HepG2 (cell line): Measurements from ENCODE around the gene BTD. TPM values are rescaled to one million over a fixed set of nuclear protein-coding genes. Genes with fewer than 3 reads are reported as not detected.

Experiments used
- ATAC-seq: fragments of 200-7000 bp; cut with Tn5 transposase; 3 replicates; pipeline ENCODE4 v1.9.1; 2020; ENCODE audit warnings: mild to moderate bottlenecking, moderate library complexity
- BruUV-seq: library from RNA; stranded (reverse); fragments of 400-500 nt; replicated peaks from 2 replicates; lab custom pipeline; 2021; lab: Mats Ljungman, UMichigan
- CTCF ChIA-PET: fragments of 300-600 bp; formaldehyde crosslinking; extraction: SDS; loops from one replicate; lab custom pipeline; 2021; ENCODE audit warnings: low total read pairs, inconsistent platforms, low intra/inter-chr PET ratio; lab: Yijun Ruan, JAX
- POLR2A ChIA-PET: fragments of 350-600 bp; sonication (Branson Sonifier 250); formaldehyde crosslinking; loops from one replicate; lab custom pipeline; 2020; ENCODE audit warnings: antibody characterized with exemption, inconsistent platforms; lab: Yijun Ruan, JAX
- DNase-seq: peaks from one replicate; pipeline ENCODE4 v3.0.0-alpha.2; 2015; ENCODE audit warnings: low spot score
- FAIRE-seq: peaks from 3 replicates; lab custom pipeline; 2011; peaks lifted over from hg19 to GRCh38; lab: Jason Lieb, UNC
- H2AFZ ChIP-seq: one replicate; pipeline ENCODE4 v1.6.1; 2011; ENCODE audit warnings: low read length, inconsistent platforms
- H3K27ac ChIP-seq: fragments of 300-600 bp; 3 replicates; pipeline ENCODE4 v1.8.0; 2011; ENCODE audit warnings: mixed run types, mild to moderate bottlenecking, mixed read lengths, low read length, inconsistent platforms; ENCODE audit not compliant: insufficient read depth; ENCODE audit errors: extremely low read length
- H3K27me3 ChIP-seq, 2 experiments: fragments of 200-600 bp in 1 of 2; 2 replicates in 1 of 2; 3 replicates in 1 of 2; pipeline versions ENCODE4 v1.6.0 to v1.8.0; 2011; ENCODE audit warnings: low read length in 2 of 2, mild to moderate bottlenecking in 2 of 2, moderate library complexity in 2 of 2, inconsistent platforms in 1 of 2; ENCODE audit not compliant: insufficient read depth in 2 of 2, control insufficient read depth in 1 of 2
- H3K36me3 ChIP-seq, 2 experiments: fragments of 200-600 bp in 1 of 2; replicated peaks in 1 of 2; 2 replicates in 1 of 2; 3 replicates in 1 of 2; pipeline versions ENCODE4 v1.5.1 to v1.8.0; 2011; ENCODE audit warnings: low read length in 2 of 2, inconsistent platforms in 1 of 2; ENCODE audit not compliant: insufficient read depth in 2 of 2, control insufficient read depth in 1 of 2
- H3K4me1 ChIP-seq: 2 replicates; pipeline ENCODE4 v1.5.1; 2012; ENCODE audit warnings: low read length, inconsistent platforms; ENCODE audit not compliant: insufficient read depth
- H3K4me2 ChIP-seq: 2 replicates; pipeline ENCODE4 v1.6.0; 2011; ENCODE audit warnings: low read depth, low read length, inconsistent platforms
- H3K4me3 ChIP-seq, 3 experiments: fragments of 200-600 bp in 1 of 3; sonication (generic), shearing (Covaris generic) in 1 of 3; replicated peaks in 1 of 3; 2 replicates each; pipeline ENCODE4 v1.5.1; 2011 to 2016; ENCODE audit warnings: low read length in 3 of 3, inconsistent platforms in 2 of 3, low read depth in 2 of 3, mild to moderate bottlenecking in 2 of 3, control low read depth in 1 of 3, mixed read lengths in 1 of 3; ENCODE audit not compliant: insufficient read depth in 1 of 3
- H3K79me2 ChIP-seq: one replicate; pipeline ENCODE4 v1.6.1; 2011; ENCODE audit warnings: low read length, inconsistent platforms; ENCODE audit not compliant: insufficient read depth
- H3K9ac ChIP-seq: 2 replicates; pipeline ENCODE4 v1.6.0; 2011; ENCODE audit warnings: mild to moderate bottlenecking, low read depth, low read length, inconsistent platforms; ENCODE audit not compliant: insufficient read depth
- H3K9me3 ChIP-seq: 2 replicates; pipeline ENCODE4 v1.5.1; 2012; ENCODE audit warnings: mild to moderate bottlenecking, low read length
- H4K20me1 ChIP-seq: 2 replicates; pipeline ENCODE4 v1.6.0; 2011; ENCODE audit warnings: inconsistent platforms, mild to moderate bottlenecking, low read length, moderate library complexity; ENCODE audit not compliant: insufficient read depth
- FOXA1 ChIP-seq, 2 experiments: fragments of 450-650 bp in 1 of 2; sonication (generic) in 1 of 2; formaldehyde crosslinking in 1 of 2; IDR thresholded peaks; 2 replicates each; pipeline versions ENCODE4 v1.4.0 to v1.6.1; 2016 to 2020; ENCODE audit warnings: missing genetic modification reagents in 1 of 2
- MTF2 ChIP-seq: sonication (generic); formaldehyde crosslinking; IDR thresholded peaks from 2 replicates; pipeline ENCODE4 v1.5.0; 2020; ENCODE audit warnings: missing genetic modification reagents, borderline replicate concordance
- SMARCE1 ChIP-seq: fragments of 450-650 bp; IDR thresholded peaks from 2 replicates; pipeline ENCODE4 v1.6.1; 2017; ENCODE audit warnings: borderline replicate concordance
- ZFP82 ChIP-seq: sonication (generic); formaldehyde crosslinking; IDR thresholded peaks from 2 replicates; pipeline ENCODE4 v1.5.1; 2020; ENCODE audit warnings: mild to moderate bottlenecking, missing genetic modification reagents, borderline replicate concordance
- ZNF383 ChIP-seq: sonication (generic); formaldehyde crosslinking; IDR thresholded peaks from 2 replicates; pipeline ENCODE4 v1.4.0; 2020; ENCODE audit warnings: missing genetic modification reagents, mild to moderate bottlenecking, borderline replicate concordance
- ZNF512 ChIP-seq: sonication (generic); formaldehyde crosslinking; IDR thresholded peaks from 2 replicates; pipeline ENCODE4 v1.4.0; 2020; ENCODE audit warnings: mild to moderate bottlenecking, missing genetic modification reagents
- ZNF614 ChIP-seq: IDR thresholded peaks from 2 replicates; pipeline ENCODE4 v1.6.1; 2018; ENCODE audit warnings: missing biosample characterization, missing genetic modification reagents, inconsistent platforms, borderline replicate concordance
- ZNF777 ChIP-seq: sonication (generic); formaldehyde crosslinking; IDR thresholded peaks from 2 replicates; pipeline ENCODE4 v1.4.0; 2020; ENCODE audit warnings: missing genetic modification reagents
- WGBS: methylation state at CpG from one replicate; pipeline ENCODE4 v1.1.6; 2017; ENCODE audit warnings: low lambda C conversion rate; 5-methylcytosine and 5-hydroxymethylcytosine counted together
- in situ Hi-C: cut with HindIII; loops from 2 replicates; pipeline ENCODE4 v1.10.0; 2017; ENCODE audit warnings: low pct_unique_long_range_greater_than_20kb; ENCODE audit not compliant: extremely low pct_ligation_motif_present
- intact Hi-C: fragments of 100-400 bp; cut with micrococcal nuclease; formaldehyde crosslinking; loops from one replicate; pipeline ENCODE4 v1.10.0; 2022; ENCODE audit not compliant: unreplicated experiment
- polyA plus RNA-seq, 8 experiments: library from polyadenylated mRNA; depleted of rRNA in 3 of 8; stranded (reverse) in 7 of 8; unstranded in 1 of 8; fragments of >200 nt; fragmentation: Illumina TruSeq in 4 of 8; extraction: Trizol in 4 of 8; gene quantifications; 2 replicates each; pipeline versions ENCODE4 v1.2.1 to v1.2.3, GENCODE V29; 2011 to 2016; ENCODE audit warnings: low read depth in 4 of 8, missing spikeins in 1 of 8, mixed read lengths in 1 of 8; ENCODE audit not compliant: insufficient read depth in 1 of 8
- total RNA-seq, 5 experiments: library from RNA; depleted of rRNA; stranded (reverse); fragments of >200 nt; fragmentation: Illumina TruSeq; extraction: Trizol; gene quantifications; 2 replicates each; pipeline ENCODE4 v1.2.3, GENCODE V29; 2016; ENCODE audit warnings: low read depth in 1 of 5
- TF ChIP-seq, protein P1 (sequence below): sonication (generic); formaldehyde crosslinking; IDR thresholded peaks from 2 replicates; pipeline ENCODE4 v1.8.1; 2023; ENCODE audit warnings: mild to moderate bottlenecking, missing genetic modification reagents

Gene BTD
- total and polyA plus RNA-seq, 2 of the 13 experiments (the other 11 are each of a cell fraction or from before 2014, with no cell fraction given), result 15.7 to 35.5 TPM

- H3K9me3 ChIP-seq, result peaks cover 12% of the 10 kb centered on the region
- intact Hi-C loops (no loop called here), in situ Hi-C loops (no loop called here)
- no TSS peak for BruUV-seq
- ATAC-seq (0 out of 3 replicates have a peak, but pooled peaks have one; percentile 16), DNase-seq (no peak), FAIRE-seq (no peak)
- H3K4me1 ChIP-seq, result no peaks in the 10 kb centered on the region
- TF ChIP-seq ZFP82 (CRISPR knock-in tag), result no peak
- no peak for TF ChIP-seq ZNF777 (CRISPR knock-in tag)
- no peak for TF ChIP-seq MTF2 (CRISPR knock-in tag)
- no peak for TF ChIP-seq SMARCE1
- peak; percentile 87; the same call in 1 of the 2 replicates for TF ChIP-seq ZNF614 (CRISPR knock-in tag)
- no peaks in the 10 kb centered on the region for H3K36me3 ChIP-seq
- H2AFZ ChIP-seq, result no peak overlapping the region
- no peak overlapping the region for H3K4me3 ChIP-seq
- H3K27ac ChIP-seq, result no peak overlapping the region
- no peaks in the 10 kb centered on the region for H3K79me2 ChIP-seq
- H3K27me3 ChIP-seq, result no peaks in the 10 kb centered on the region
- ChIA-PET CTCF (no interaction called here), POLR2A (interaction anchor here (0.8 kb wide), 1 partner anchor 58 kb away, joined by 3 read pairs; the partner anchor contains the start of gene BTD)
- no peak overlapping the region for H3K4me2 ChIP-seq
- WGBS, result 41% methylated on average over 5 of the region's 5 CpGs
- no peak overlapping the region for H3K9ac ChIP-seq
- no peaks in the 10 kb centered on the region for H4K20me1 ChIP-seq
These were observed 57.9 kb downstream of the BTD start for GRCh38 chr3:15659254-15659975.

- no peak for DNase-seq
- CTCF ChIA-PET, result no interaction called here
- whole genome bisulfite sequencing, result 48% methylated on average over 7 of the region's 7 CpGs
- Histone ChIP-seq H3K9ac (no peak overlapping the region), H3K4me3 (no peak overlapping the region), H3K9me3 (peaks cover 12% of the 10 kb centered on the region), H2AFZ (no peak overlapping the region), H3K4me1 (no peaks in the 10 kb centered on the region), H3K79me2 (no peaks in the 10 kb centered on the region), H3K36me3 (no peaks in the 10 kb centered on the region), H3K27me3 (no peaks in the 10 kb centered on the region), H4K20me1 (no peaks in the 10 kb centered on the region), H3K27ac (no peak overlapping the region), H3K4me2 (no peak overlapping the region)
- TF ChIP-seq FOXA1 (IDR thresholded peaks at IDR 0.05) (no peak), FOXA1 (CRISPR knock-in tag; IDR thresholded peaks at IDR 0.05) (no peak), ZNF512 (CRISPR knock-in tag) (no peak), ZNF383 (CRISPR knock-in tag) (no peak)
- TF ChIP-seq, protein P1, sequence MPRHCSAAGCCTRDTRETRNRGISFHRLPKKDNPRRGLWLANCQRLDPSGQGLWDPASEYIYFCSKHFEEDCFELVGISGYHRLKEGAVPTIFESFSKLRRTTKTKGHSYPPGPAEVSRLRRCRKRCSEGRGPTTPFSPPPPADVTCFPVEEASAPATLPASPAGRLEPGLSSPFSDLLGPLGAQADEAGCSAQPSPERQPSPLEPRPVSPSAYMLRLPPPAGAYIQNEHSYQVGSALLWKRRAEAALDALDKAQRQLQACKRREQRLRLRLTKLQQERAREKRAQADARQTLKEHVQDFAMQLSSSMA (CRISPR knock-in tag), result no peak
- in situ Hi-C loops (no loop called here), intact Hi-C loops (no loop called here)
- BruUV-seq, result no TSS peak
- no peak; the same call in 2 of the 3 replicates for ATAC-seq
- POLR2A ChIA-PET, result no interaction called here
- FAIRE-seq, result no peak
These were observed 58.8 kb downstream of the BTD start for GRCh38 chr3:15660055-15660935.
